C4-2B (cell line): Measurements from ENCODE around the gene FRMD4A.

ENCODE experiments used
- CTCF ChIP-seq: fragments of 450-650 bp; conservative IDR thresholded peaks from 2 replicates; pipeline ENCODE4 v1.5.1; 2017; ENCODE audit warnings: mild to moderate bottlenecking
- ZFX ChIP-seq: fragments of 450-650 bp; IDR thresholded peaks from 2 replicates; pipeline ENCODE4 v1.6.1; 2017

- TF ChIP-seq CTCF (no peak), ZFX (no peak)
Measured at GRCh38 chr10:14102056-14102455, 228.7 kb downstream of the FRMD4A start.
